Measurements from ENCODE around the gene FATE1.

Gene FATE1

GRCh38 chrX:151715752-151716151 lies at the start of gene FATE1:
Gene FATE1, plus strand, starts transcription at chrX:151716035. Its CDS starts 85 bp downstream, at chrX:151716120.
- no peak for TF ChIP-seq CTCF (IDR thresholded peaks at IDR 0.05)
- H3K27ac ChIP-seq, result no peak within 1 kb of the TSS
- DNase-seq (ENCODE audit: low spot score), result no peak
- H3K4me3 ChIP-seq, result no peak within 1 kb of the TSS

GRCh38 chrX:151675121-151675746 lies 40.6 kb upstream of the FATE1 start:
- no peak for TF ChIP-seq CTCF (IDR thresholded peaks at IDR 0.05)
- Histone ChIP-seq H3K4me3 (no peak overlapping the region), H3K27ac (no peak overlapping the region)
- no peak for DNase-seq (ENCODE audit: low spot score)

GRCh38 chrX:151676196-151676595 lies 39.6 kb upstream of the FATE1 start:
- TF ChIP-seq CTCF (IDR thresholded peaks at IDR 0.05), result no peak
- DNase-seq (ENCODE audit: low spot score), result no peak
- H3K4me3 ChIP-seq, result no peak overlapping the region
- no peak overlapping the region for H3K27ac ChIP-seq

GRCh38 chrX:151679798-151680402 lies 35.9 kb upstream of the FATE1 start:
- Histone ChIP-seq H3K27ac (no peak overlapping the region), H3K4me3 (no peak overlapping the region)
- TF ChIP-seq CTCF (IDR thresholded peaks at IDR 0.05), result no peak
- DNase-seq (ENCODE audit: low spot score), result no peak

DNA sequence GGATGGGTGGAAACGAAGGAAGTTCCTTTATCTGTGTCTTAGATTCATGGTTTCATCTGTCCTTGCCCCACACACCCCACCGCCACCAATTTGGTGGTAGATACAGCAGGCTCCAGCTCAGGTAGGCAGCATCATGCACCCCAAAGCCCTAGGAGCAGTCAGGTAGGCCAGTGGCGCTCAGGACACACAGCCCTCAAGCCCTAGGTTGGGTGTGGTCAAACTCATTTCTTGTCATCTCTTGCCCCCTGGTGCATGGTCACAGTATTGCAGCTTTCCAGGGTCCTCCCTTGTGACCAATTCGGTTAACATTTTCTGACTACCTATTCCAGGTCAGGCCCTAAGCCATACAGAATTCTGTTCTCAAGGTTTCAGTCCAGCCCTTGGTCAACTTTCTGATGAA lies 35.0 kb upstream of the FATE1 start:
- no peak for DNase-seq (ENCODE audit: low spot score)
- TF ChIP-seq CTCF (IDR thresholded peaks at IDR 0.05), result peak; percentile 27
- no peak overlapping the region for H3K27ac ChIP-seq

DNA sequence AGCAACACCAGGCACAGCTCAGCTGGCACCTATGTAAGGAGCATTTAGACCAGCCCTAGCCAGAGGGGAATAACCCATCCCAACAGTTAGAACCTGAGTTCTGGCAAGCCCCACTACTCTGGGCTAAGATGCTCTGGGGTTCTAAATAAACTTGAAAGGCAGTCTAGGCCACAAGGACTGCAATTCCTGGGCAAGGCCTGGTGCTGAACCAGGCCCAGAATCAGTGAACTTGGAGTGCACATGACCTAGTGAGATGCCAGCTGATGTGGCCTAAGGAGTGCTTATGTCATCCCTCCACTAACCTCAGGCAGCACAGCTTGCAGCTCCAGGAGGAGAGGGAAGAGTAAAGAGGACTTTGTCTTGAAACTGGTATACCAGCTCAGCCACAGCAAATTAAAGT lies 28.2 kb upstream of the FATE1 start:
- no peak overlapping the region for H3K4me3 ChIP-seq
- peak; percentile 57 for DNase-seq (ENCODE audit: low spot score)
- TF ChIP-seq CTCF (IDR thresholded peaks at IDR 0.05), result no peak

More for the DNA sequence above, 35.0 kb upstream of the FATE1 start:
- H3K4me3 ChIP-seq, result no peak overlapping the region

GRCh38 chrX:151688695-151689094 lies 27.1 kb upstream of the FATE1 start:
- no peak for TF ChIP-seq CTCF (IDR thresholded peaks at IDR 0.05)
- peak; percentile 33 for DNase-seq (ENCODE audit: low spot score)
- no peak overlapping the region for H3K4me3 ChIP-seq
- H3K27ac ChIP-seq, result no peak overlapping the region

More for the DNA sequence above, 28.2 kb upstream of the FATE1 start:
- no peak overlapping the region for H3K27ac ChIP-seq

Data from coronary artery (tissue), 2 donors.